ENCODE results near the gene CYCS. TPM values are rescaled to one million over a fixed set of nuclear protein-coding genes. Genes with fewer than 3 reads are reported as not detected.
A peak's percentile ranks its signal among the peaks of the same experiment; 100 is the strongest.

The CYCS gene
- total and polyA plus RNA-seq, 7 donors = 241 to 646 (median 331) TPM

DNA sequence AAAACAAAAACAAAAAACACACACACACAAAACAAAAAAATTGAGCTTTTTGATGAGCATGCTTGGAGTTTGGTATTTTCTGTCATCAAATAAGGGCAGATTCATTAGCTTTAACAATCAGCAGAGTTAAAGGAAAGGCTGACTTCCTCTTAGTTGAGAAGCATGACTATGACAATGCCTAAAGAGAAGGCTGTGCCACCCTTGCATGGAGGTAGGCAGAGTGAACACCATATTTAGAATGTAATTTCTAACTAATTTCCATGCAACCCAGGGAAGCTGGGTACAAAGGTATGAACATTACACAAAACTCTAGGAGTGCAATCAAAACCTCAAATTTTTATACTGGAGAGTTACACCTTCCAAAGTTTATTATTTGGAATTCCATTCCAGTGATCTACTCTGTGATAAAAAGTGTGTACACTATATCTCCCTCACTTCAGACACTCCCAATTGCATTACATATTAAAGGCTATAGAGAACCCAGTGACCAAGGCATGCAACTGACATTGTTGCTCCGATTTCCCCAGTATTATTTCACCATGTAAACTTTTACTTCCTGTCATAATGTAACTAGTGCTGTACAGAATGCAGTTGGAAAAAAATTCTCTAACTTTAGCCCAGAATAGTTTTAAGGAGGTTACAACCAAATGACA, 9.4 kb upstream of the CYCS start:
- DNase-seq (no peak), ATAC-seq (no peak)
- intact Hi-C loops (cut with DNase I) = no loop called here
- Histone ChIP-seq H3K4me3 (no peak overlapping the region), H3K27me3 (ENCODE audit: insufficient read depth in 3 of 3, low read length in 2 of 3) (no peaks in the 10 kb centered on the region), H3K9me3 (no peaks in the 10 kb centered on the region), H3K4me1 (no peaks in the 10 kb centered on the region), H3K36me3 (ENCODE audit: insufficient read depth in 1 of 2, low read depth in 1 of 2) (no peaks in the 10 kb centered on the region), H3K27ac (no peak overlapping the region)
- 64 to 78% (median 69%) methylated on average over 1 of the region's 1 CpG for WGBS, 3 donors
- TF ChIP-seq, protein P1, sequence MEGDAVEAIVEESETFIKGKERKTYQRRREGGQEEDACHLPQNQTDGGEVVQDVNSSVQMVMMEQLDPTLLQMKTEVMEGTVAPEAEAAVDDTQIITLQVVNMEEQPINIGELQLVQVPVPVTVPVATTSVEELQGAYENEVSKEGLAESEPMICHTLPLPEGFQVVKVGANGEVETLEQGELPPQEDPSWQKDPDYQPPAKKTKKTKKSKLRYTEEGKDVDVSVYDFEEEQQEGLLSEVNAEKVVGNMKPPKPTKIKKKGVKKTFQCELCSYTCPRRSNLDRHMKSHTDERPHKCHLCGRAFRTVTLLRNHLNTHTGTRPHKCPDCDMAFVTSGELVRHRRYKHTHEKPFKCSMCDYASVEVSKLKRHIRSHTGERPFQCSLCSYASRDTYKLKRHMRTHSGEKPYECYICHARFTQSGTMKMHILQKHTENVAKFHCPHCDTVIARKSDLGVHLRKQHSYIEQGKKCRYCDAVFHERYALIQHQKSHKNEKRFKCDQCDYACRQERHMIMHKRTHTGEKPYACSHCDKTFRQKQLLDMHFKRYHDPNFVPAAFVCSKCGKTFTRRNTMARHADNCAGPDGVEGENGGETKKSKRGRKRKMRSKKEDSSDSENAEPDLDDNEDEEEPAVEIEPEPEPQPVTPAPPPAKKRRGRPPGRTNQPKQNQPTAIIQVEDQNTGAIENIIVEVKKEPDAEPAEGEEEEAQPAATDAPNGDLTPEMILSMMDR (IDR thresholded peaks at IDR 0.05) = no peak

DNA sequence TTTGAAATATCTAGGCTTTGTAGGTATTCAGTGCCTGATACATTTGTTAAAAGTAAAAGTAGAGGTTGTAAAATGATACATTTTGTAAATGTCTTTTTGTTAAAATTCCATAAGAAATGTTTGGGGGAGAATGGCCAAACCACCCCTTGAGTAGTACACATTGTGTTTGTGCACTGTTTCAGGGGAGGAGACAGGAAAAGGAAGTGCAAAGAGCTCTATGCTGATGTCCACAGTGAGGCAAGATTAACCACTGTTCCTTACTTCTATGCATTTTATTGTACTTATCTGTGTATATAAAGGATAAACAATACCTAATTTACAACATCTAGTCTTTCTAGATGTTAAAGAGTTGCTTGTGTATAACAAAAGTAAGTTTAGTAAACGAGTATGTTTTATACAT, 7.4 kb upstream of the CYCS start:
- Histone ChIP-seq H3K4me3 (no peak overlapping the region), H3K27me3 (ENCODE audit: insufficient read depth in 3 of 3, low read length in 2 of 3) (no peaks in the 10 kb centered on the region), H3K4me1 (no peaks in the 10 kb centered on the region), H3K27ac (no peak overlapping the region), H3K36me3 (ENCODE audit: insufficient read depth in 1 of 2, low read depth in 1 of 2) (no peaks in the 10 kb centered on the region), H3K9me3 (no peaks in the 10 kb centered on the region)
- TF ChIP-seq, protein P1 (IDR thresholded peaks at IDR 0.05) = no peak
- intact Hi-C loops (cut with DNase I) = no loop called here
- DNase-seq = no peak
- ATAC-seq = no peak
- WGBS, 3 donors = 77 to 81% (median 80%) methylated on average over 1 of the region's 1 CpG

DNA sequence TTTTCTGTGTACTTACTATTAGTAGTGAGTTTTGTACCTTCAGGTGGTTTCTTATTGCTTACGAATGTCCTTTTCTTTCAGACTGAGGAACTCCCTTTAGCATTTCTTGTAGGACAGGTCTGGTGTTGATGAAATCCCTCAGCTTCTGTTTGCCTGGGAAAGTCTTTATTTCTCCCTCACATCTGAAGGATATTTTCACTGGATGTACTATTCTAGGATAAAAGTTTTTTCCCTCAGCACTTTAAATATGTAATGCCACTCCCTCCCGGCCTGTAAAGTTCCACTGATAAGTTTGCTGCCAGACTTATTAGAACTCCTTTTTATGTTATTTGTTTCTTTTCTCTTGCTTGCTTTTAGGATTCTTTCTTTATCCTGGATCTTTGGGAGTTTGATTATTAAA, 1.7 kb upstream of the CYCS start:
- no peaks in the 10 kb centered on the region for H3K27me3 ChIP-seq (ENCODE audit: insufficient read depth in 3 of 3, low read length in 2 of 3)
- H3K27ac ChIP-seq = no peak overlapping the region
- DNase-seq = no peak
- TF ChIP-seq, protein P1 (IDR thresholded peaks at IDR 0.05) = no peak
- ATAC-seq = no peak
- H3K36me3 ChIP-seq (ENCODE audit: insufficient read depth in 1 of 2, low read depth in 1 of 2) = peaks cover 0 to 19% of the 10 kb centered on the region in 2 donors
- no peaks in the 10 kb centered on the region for H3K9me3 ChIP-seq
- intact Hi-C loops (cut with DNase I) = loop anchor here in 1 of 2 donors (10.0 kb wide), 1 partner anchor 728 kb away; no protein-coding TSS in a partner anchor
- peaks cover 20% of the 10 kb centered on the region for H3K4me1 ChIP-seq
- H3K4me3 ChIP-seq = no peak overlapping the region
- WGBS, 3 donors = 77 to 81% (median 80%) methylated on average over 2 of the region's 2 CpGs

DNA sequence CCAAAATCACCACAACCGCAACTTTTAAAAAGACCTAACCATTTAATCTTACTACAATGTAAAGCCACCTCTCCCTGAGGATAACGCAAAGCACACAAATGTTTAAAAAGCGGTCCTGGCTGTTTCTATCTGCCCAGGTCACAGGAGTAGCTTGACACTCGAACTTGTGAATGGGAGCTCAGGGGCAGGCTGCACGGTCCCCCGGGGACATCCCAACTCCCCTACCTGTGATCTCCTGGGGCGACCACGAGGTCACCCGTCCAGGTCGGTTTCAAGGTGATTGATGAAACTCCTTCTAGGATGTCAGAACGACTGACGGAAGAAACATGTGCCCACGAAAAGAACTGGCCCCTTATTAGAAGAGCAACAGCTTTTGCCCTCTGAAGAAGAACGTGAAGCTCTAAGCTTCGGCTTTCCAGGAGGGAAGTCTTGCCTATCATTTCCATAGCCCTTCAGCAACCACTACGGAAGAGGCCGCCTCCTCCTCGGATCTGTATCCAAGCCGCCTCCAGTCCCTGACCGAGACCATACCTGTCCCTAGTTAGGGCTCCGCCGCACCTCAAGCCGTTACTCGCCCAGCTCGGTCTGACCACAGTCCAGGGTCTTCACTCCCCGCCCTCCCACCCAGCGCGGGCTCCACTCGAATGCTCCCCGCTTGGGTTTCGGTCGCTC, 459 bp downstream of the CYCS start:
- Histone ChIP-seq H3K4me3 (peak overlapping the region; percentile 83), H3K4me1 (peaks cover 23% of the 10 kb centered on the region), H3K27me3 (ENCODE audit: insufficient read depth in 3 of 3, low read length in 2 of 3) (no peaks in the 10 kb centered on the region), H3K36me3 (ENCODE audit: insufficient read depth in 1 of 2, low read depth in 1 of 2) (peaks cover 3 to 40% of the 10 kb centered on the region in 2 donors), H3K27ac (peak overlapping the region; percentile 95), H3K9me3 (no peaks in the 10 kb centered on the region)
- peak in 3 of 4 donors; percentile 16 to 42 (median 19) for ATAC-seq
- WGBS, 3 donors = 1% methylated on average over 29 to 32 of the region's 32 CpGs
- TF ChIP-seq, protein P1 (IDR thresholded peaks at IDR 0.05) = no peak
- no peak for DNase-seq
- intact Hi-C loops (cut with DNase I) = loop anchor here in 1 of 2 donors (10.0 kb wide), 1 partner anchor 730 kb away; no protein-coding TSS in a partner anchor
